HCT116 (cell line): ENCODE results near the gene UMODL1.

Experiments
- ATF3 ChIP-seq: IDR thresholded peaks from 2 replicates; pipeline ENCODE4 v1.6.1; 2012
- ELF1 ChIP-seq: IDR thresholded peaks from 2 replicates; pipeline ENCODE4 v1.6.1; 2012; ENCODE audit warnings: low read depth, borderline replicate concordance
- EZH2 ChIP-seq: fragments of 200-600 bp; sonication (generic); IDR thresholded peaks from 2 replicates; pipeline ENCODE4 v1.6.1; 2017; ENCODE audit warnings: antibody characterized with exemption, mixed run types
- MAX ChIP-seq: IDR thresholded peaks from 2 replicates; pipeline ENCODE4 v1.6.1; 2012
- POLR2A ChIP-seq: IDR thresholded peaks from 2 replicates; pipeline ENCODE4 v1.7.0; 2011; ENCODE audit warnings: borderline replicate concordance; ENCODE audit not compliant: insufficient read depth, insufficient read length; ENCODE audit errors: extremely low read depth
- POLR2AphosphoS5 ChIP-seq: IDR thresholded peaks from 2 replicates; pipeline ENCODE4 v1.6.1; 2011; ENCODE audit warnings: mild to moderate bottlenecking, low read depth, low read length, moderate library complexity
- RAD21 ChIP-seq: IDR thresholded peaks from 2 replicates; pipeline ENCODE4 v1.6.1; 2012; ENCODE audit warnings: low read depth, mild to moderate bottlenecking
- SIN3A ChIP-seq: IDR thresholded peaks from 2 replicates; pipeline ENCODE4 v1.6.1; 2012; ENCODE audit warnings: low read depth
- SP1 ChIP-seq: IDR thresholded peaks from 2 replicates; pipeline ENCODE4 v1.6.1; 2012; ENCODE audit warnings: low read depth
- TCF7L2 ChIP-seq: IDR thresholded peaks from 2 replicates; pipeline ENCODE4 v1.7.0; 2011; ENCODE audit warnings: borderline replicate concordance, inconsistent platforms; ENCODE audit not compliant: insufficient read depth, insufficient read length; ENCODE audit errors: extremely low read depth
- YY1 ChIP-seq: IDR thresholded peaks from 2 replicates; pipeline ENCODE4 v1.6.1; 2011; ENCODE audit warnings: low read length, low read depth, moderate library complexity, mild to moderate bottlenecking; ENCODE audit not compliant: insufficient replicate concordance; ENCODE audit errors: extremely low read depth
- ZFX ChIP-seq: fragments of 450-650 bp; IDR thresholded peaks from 2 replicates; pipeline ENCODE4 v1.6.1; 2017
- ZNF274 ChIP-seq: fragments of 200-500 bp; sonication (Bioruptor generic); IDR thresholded peaks from 2 replicates; pipeline ENCODE4 v1.6.1; 2014; ENCODE audit warnings: mild to moderate bottlenecking, low read depth, low read length, inconsistent platforms
- TF ChIP-seq, protein P1 (sequence below), 3 experiments: fragments of 200-600 bp in 1 of 3; sonication (generic) in 1 of 3; IDR thresholded peaks in 2 of 3; conservative IDR thresholded peaks in 1 of 3; 2 replicates each; pipeline ENCODE4 v1.5.1; 2012 to 2017; ENCODE audit warnings: low read depth in 2 of 3, low read length in 2 of 3, antibody characterized with exemption in 1 of 3, borderline replicate concordance in 1 of 3, control low read depth in 1 of 3, mild to moderate bottlenecking in 1 of 3, mixed read lengths in 1 of 3, mixed run types in 1 of 3, moderate library complexity in 1 of 3; ENCODE audit not compliant: insufficient read depth in 1 of 3

- no peak for TF ChIP-seq YY1
- TF ChIP-seq ELF1, result no peak
- no peak for TF ChIP-seq POLR2A
- TF ChIP-seq, protein P1, sequence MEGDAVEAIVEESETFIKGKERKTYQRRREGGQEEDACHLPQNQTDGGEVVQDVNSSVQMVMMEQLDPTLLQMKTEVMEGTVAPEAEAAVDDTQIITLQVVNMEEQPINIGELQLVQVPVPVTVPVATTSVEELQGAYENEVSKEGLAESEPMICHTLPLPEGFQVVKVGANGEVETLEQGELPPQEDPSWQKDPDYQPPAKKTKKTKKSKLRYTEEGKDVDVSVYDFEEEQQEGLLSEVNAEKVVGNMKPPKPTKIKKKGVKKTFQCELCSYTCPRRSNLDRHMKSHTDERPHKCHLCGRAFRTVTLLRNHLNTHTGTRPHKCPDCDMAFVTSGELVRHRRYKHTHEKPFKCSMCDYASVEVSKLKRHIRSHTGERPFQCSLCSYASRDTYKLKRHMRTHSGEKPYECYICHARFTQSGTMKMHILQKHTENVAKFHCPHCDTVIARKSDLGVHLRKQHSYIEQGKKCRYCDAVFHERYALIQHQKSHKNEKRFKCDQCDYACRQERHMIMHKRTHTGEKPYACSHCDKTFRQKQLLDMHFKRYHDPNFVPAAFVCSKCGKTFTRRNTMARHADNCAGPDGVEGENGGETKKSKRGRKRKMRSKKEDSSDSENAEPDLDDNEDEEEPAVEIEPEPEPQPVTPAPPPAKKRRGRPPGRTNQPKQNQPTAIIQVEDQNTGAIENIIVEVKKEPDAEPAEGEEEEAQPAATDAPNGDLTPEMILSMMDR (IDR thresholded peaks at IDR 0.05 in 2 of 3, conservative IDR thresholded peaks at IDR 0.05 in 1 of 3; ENCODE audit: borderline replicate concordance in 1 of 3, insufficient read depth in 1 of 3, low read depth in 2 of 3, low read length in 2 of 3), result no peak
- TF ChIP-seq EZH2, result no peak
- no peak for TF ChIP-seq POLR2AphosphoS5
- no peak for TF ChIP-seq RAD21
- no peak for TF ChIP-seq ZNF274
- no peak for TF ChIP-seq SIN3A
- TF ChIP-seq ATF3, result no peak
- TF ChIP-seq SP1, result no peak
- no peak for TF ChIP-seq MAX
- TF ChIP-seq ZFX, result no peak
- no peak for TF ChIP-seq TCF7L2
Observed at GRCh38 chr21:42081138-42081537, 10.0 kb downstream of the UMODL1 start.
